Activated CD4-positive, alpha-beta T cell treated with anti-CD3 and anti-CD28 coated beads, Interleukin-2, amount 50 U/mL, for 48 hours (primary cell): ENCODE results near the gene ARHGAP27.
"Not testable (repeated sequence)": the region's sequence is repeated elsewhere in the genome, so short reads cannot be mapped to it uniquely, and the experiment has no call there.

Experiments
- DNase-seq, 2 experiments: peaks; one replicate each; pipeline ENCODE4 v3.0.0-alpha.2; 2020

Gene ARHGAP27, protein sequence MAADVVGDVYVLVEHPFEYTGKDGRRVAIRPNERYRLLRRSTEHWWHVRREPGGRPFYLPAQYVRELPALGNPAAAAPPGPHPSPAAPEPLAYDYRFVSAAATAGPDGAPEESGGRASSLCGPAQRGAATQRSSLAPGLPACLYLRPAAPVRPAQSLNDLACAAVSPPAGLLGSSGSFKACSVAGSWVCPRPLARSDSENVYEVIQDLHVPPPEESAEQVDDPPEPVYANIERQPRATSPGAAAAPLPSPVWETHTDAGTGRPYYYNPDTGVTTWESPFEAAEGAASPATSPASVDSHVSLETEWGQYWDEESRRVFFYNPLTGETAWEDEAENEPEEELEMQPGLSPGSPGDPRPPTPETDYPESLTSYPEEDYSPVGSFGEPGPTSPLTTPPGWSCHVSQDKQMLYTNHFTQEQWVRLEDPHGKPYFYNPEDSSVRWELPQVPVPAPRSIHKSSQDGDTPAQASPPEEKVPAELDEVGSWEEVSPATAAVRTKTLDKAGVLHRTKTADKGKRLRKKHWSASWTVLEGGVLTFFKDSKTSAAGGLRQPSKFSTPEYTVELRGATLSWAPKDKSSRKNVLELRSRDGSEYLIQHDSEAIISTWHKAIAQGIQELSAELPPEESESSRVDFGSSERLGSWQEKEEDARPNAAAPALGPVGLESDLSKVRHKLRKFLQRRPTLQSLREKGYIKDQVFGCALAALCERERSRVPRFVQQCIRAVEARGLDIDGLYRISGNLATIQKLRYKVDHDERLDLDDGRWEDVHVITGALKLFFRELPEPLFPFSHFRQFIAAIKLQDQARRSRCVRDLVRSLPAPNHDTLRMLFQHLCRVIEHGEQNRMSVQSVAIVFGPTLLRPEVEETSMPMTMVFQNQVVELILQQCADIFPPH

DNA sequence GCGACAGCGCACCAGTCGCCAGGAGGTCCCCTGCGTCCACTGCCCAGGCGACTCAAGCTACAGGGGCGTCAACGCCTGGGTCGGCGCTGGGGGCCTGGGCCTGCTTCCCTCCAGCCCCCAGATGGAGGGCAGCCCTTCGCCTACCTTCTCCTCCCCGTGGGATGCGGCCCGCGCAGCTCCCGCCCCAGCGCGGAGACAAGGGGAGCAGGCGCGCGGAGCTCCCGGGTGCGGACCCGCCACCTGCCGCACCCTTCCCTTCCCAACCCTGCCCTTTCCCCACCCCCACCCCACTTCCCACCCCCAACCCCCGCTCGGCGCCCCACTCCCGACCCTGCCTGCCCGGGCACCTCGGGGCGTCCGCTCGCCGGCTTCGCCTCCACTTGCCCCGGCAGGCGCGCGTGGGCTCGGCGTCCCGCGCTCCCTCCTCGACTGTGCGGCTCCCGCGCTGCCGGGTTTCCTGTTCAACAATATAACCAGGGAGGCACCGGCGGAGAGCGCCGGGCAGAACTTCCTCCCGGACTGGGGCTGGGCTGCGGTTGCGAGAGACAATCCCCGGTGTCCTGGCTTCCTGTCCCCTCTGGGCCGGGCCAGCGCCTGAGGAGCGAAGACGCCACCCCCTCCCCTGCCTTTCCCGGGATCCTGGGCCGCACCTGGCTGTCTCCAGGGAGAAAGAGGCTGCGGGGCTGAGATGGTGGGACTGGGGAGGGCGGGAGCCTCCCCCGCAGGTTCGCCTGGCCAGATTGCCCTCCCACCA is at the start of gene ARHGAP27:
Gene ARHGAP27, minus strand, starts transcription at position 466 of the 754 bp plus-strand sequence. CDS start 2,591 bp downstream, outside the sequence.
- peak in 1 of 2 experiments; percentile 44 for DNase-seq

DNA sequence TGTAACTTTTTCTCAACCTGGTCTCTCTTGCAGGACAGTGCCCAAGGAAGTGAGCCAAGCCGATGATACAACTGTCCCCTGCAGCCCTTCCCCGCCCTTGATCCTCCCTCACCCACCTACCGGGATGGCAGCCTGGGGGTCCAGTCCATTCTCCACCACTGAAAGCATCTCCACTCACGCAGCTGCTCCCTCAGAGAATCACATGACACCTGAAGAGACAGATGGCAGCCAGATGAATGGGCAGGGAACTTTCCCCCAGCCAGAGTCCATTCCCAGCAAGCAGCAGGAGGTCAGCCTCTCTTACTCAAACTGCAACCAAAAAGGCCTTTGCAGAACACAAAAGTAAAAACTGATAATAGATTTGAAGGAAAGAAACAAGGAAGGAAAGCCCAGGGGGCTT is 49.6 kb upstream of the ARHGAP27 start:
- not testable (repeated sequence) for DNase-seq

- DNase-seq: not testable (repeated sequence)
Measured at GRCh38 chr17:45475436-45475835, 42.8 kb upstream of the ARHGAP27 start.

GRCh38 chr17:45472249-45472648 is 39.6 kb upstream of the ARHGAP27 start:
- DNase-seq: not testable (repeated sequence)

GRCh38 chr17:45469204-45469563 is 36.5 kb upstream of the ARHGAP27 start:
- DNase-seq: not testable (repeated sequence)

DNA sequence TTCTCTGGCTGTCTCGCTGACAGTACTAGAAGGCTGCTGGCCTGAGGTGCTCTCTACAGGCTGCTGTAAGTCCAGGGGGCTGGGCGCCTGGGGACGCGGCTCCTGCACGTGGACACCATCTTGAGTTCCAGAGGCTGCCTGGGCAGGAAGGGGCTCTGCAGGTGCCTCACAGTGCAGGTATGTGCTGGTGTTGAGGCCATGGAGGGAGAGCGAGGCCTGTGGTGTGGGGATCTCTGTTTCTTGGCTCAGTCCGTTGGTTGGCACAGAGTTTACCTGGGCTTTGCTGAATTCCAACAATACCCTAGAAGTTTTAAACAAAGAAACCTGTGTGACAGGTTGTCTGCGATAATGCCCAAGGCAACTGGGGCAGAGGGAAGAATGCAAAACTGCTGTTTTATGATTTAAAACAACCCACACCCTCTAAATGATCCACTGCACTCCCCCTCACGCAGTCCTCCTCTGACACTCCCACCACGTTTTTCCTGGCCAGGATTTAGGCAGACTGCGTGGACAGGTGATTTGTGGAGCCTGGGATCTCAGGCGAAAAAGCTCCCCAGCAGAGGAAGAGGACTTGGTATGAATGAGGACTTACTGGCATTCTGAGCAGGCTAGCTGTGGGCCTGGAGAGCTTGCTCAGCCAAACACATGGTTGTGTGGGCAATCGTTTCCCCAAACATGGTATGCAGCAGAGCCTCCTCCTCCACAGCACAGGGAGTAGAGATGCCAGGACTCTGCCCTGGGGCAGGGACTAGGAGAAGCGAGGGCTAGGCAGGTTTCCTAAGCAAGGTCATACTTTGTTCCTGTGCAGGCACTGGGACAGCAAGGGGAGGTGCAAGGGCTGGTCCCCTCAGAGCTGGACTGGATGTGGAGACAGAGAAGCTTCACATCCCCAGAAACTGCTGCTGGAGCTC is 35.9 kb upstream of the ARHGAP27 start:
- not testable (repeated sequence) for DNase-seq

- DNase-seq: peak; percentile 22 to 47
Measured at GRCh38 chr17:45461524-45462327, 29.1 kb upstream of the ARHGAP27 start.

- DNase-seq: not testable (repeated sequence)
Measured at GRCh38 chr17:45460422-45460821, 27.8 kb upstream of the ARHGAP27 start.

DNA sequence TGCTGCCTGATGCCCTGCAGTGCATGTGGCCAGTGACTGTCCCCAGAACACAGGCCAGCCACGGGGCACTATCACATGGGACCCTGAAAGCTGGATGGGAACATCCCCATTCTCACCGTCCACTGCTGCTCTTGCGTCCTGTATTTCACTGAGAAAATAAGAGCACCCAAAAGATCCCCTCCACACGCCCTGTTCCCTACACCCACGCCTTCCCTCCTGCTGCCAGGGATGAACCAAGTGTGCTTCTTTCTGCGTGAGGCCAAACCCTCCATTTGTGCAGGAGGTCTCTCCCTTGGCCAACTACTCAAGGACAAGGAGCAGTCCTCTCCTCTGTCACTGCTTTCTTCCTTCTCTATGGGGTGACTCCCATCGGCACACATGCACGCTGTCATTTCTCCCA is 21.7 kb upstream of the ARHGAP27 start:
- not testable (repeated sequence) for DNase-seq

DNA sequence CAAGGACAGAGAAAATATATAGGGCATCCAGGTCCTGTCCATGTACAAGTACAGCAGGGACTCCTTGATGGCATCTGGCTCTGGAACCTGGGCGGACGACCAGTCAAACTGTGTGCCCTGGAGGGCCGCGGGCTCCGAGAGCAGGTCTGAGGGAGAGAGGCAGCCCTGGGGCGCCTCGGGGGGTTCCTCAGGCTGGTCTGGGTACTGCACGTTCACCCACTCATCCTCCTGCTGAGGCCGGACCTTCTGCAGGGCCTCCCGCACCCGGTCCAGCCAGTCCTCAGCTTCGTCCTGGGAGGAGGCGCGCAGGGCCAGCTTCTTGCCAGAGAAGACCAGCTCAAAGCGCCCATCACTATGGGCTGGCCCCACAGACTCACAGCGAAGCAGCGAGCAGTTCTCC is 21.1 kb upstream of the ARHGAP27 start:
- not testable (repeated sequence) for DNase-seq

DNA sequence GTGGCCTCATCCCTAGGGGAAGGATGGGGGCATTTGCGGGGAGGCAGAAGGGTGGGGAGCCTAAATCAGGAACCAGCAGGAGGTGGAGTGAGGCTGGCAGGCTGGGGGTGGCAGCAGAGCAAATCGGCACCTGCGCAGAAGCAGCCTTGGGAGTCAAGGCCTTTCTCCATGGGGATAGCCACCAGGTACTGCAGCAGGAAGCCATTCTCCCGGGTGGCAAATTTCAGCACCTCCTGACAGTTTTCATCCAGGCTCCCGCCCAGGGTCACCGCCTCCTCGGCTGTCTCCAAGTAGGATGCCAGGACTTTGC is 20.5 kb upstream of the ARHGAP27 start:
- DNase-seq: not testable (repeated sequence)

- DNase-seq: not testable (repeated sequence)
Measured at GRCh38 chr17:45452329-45453224, 19.9 kb upstream of the ARHGAP27 start.

GRCh38 chr17:45451660-45452059 is 19.0 kb upstream of the ARHGAP27 start:
- not testable (repeated sequence) for DNase-seq

- DNase-seq: no peak
Measured at GRCh38 chr17:45451131-45451530, 18.5 kb upstream of the ARHGAP27 start.

DNA sequence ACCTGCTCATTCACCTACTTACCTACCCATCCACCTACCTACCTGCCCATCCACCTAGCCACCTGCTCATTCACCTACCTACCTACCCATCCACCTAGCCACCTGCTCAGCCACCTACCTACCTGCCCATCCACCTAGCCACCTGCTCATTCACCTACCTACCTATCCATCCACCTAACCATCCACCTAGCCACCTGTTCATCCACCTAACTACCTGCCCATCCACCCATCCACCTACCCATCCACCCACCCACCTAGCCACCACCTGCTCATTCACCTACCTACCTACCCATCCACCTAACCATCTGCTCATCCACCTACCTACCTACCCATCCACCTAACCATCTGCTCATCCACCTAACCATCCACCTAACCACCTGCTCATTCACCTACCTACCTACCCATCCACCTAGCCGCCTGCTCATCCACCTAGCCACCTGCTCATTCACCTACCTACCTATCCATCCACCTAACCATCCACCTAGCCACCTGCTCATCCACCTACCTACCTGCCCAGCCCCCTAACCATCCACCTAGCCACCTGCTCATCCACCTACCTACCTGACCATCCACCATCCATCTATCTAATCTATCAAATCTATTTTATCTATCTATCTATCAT is 17.1 kb upstream of the ARHGAP27 start:
- not testable (repeated sequence) for DNase-seq

DNA sequence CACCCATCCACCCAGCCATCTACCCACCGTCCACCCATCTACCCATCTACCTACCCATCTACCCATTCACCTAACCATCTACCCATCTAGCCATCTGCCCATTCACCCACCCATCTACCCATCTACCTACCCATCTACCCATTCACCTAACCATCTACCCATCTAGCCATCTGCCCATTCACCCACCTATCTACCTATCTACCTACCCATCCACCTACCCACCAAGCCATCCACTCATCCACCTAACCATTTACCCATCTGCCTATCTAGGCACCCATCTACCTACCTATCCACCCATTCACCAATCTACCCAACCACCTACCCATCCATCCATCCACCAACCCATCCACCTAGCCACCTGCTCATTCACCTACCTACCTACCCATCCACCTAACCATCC is 16.6 kb upstream of the ARHGAP27 start:
- DNase-seq: not testable (repeated sequence)

- DNase-seq: not testable (repeated sequence)
Measured at GRCh38 chr17:45448483-45448882, 15.8 kb upstream of the ARHGAP27 start.

DNA sequence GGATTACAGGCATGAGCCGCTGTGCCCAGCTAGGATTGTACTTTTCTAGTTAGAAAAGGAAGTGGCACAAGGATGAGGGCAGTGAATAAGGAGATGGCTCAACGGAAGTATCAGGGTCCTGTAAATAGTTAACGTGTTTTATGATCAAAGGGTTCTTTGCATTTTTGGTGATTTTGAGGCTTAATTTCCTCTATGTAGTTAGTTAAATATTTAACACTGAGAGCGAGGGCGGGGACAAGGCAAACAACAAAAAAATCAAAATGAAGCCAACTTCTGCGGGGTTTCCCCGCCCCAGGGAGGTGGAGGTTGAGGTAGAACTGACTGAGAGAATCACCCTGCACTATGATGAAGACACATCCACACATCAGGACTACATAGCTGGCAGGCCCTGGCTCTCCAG is 15.4 kb upstream of the ARHGAP27 start:
- DNase-seq: not testable (repeated sequence)

- not testable (repeated sequence) for DNase-seq
Measured at GRCh38 chr17:45447650-45448049, 15.0 kb upstream of the ARHGAP27 start.
